ENCODE measurements around the gene RBM43. TPM values are rescaled to one million over a fixed set of nuclear protein-coding genes. Genes with fewer than 3 reads are reported as not detected.
"Not testable (repeated sequence)": the region's sequence is repeated elsewhere in the genome, so short reads cannot be mapped to it uniquely, and the experiment has no call there.

The RBM43 gene
- total RNA-seq = 1 to 10 TPM; 2.0 to 5.3 TPM

- ATAC-seq (ENCODE audit: insufficient number of reproducible peaks, low FRiP score, low read depth) (peak; percentile 86), DNase-seq (ENCODE audit: low spot score) (peak; percentile 66)
- no peaks in the 10 kb centered on the region for H3K27me3 ChIP-seq (replicated peaks; ENCODE audit: insufficient read depth)
- no peak for TF ChIP-seq CTCF (IDR thresholded peaks at IDR 0.05)
- H3K36me3 ChIP-seq = no peaks in the 10 kb centered on the region
- peaks cover 4 to 25% of the 10 kb centered on the region in 2 donors for H3K4me1 ChIP-seq (ENCODE audit: control insufficient read depth in 1 of 2, low read depth in 2 of 2)
- H3K9me3 ChIP-seq = no peaks in the 10 kb centered on the region
- H3K4me3 ChIP-seq = peak within 1 kb of the TSS; percentile 91
- peak within 1 kb of the TSS; percentile 91 to 92 for H3K27ac ChIP-seq
These were observed at the start of gene RBM43 for GRCh38 chr2:151261231-151261976. RBM43 (minus strand) TSS chr2:151261863; CDS start chr2:151261727, 136 bp downstream.

- not testable (repeated sequence) for H3K27ac ChIP-seq; ATAC-seq (ENCODE audit: insufficient number of reproducible peaks, low FRiP score, low read depth); H3K4me3 ChIP-seq; H3K36me3 ChIP-seq; H3K4me1 ChIP-seq (ENCODE audit: control insufficient read depth in 1 of 2, low read depth in 2 of 2); H3K27me3 ChIP-seq (replicated peaks; ENCODE audit: insufficient read depth); DNase-seq (ENCODE audit: low spot score); H3K9me3 ChIP-seq
These were observed 48.6 kb upstream of the RBM43 start for GRCh38 chr2:151310313-151310712.

- DNase-seq (ENCODE audit: low spot score) (no peak), ATAC-seq (ENCODE audit: insufficient number of reproducible peaks, low FRiP score, low read depth) (no peak)
- Histone ChIP-seq H3K27me3 (replicated peaks; ENCODE audit: insufficient read depth) (no peaks in the 10 kb centered on the region), H3K4me3 (no peak overlapping the region), H3K9me3 (no peaks in the 10 kb centered on the region), H3K27ac (no peak overlapping the region), H3K36me3 (no peaks in the 10 kb centered on the region), H3K4me1 (ENCODE audit: control insufficient read depth in 1 of 2, low read depth in 2 of 2) (no peaks in the 10 kb centered on the region)
- TF ChIP-seq CTCF (IDR thresholded peaks at IDR 0.05) = no peak
These were observed 45.0 kb upstream of the RBM43 start for GRCh38 chr2:151306621-151307020.

GRCh38 chr2:151305129-151305691 is 43.5 kb upstream of the RBM43 start:
- DNase-seq (ENCODE audit: low spot score) (no peak), ATAC-seq (ENCODE audit: insufficient number of reproducible peaks, low FRiP score, low read depth) (no peak)
- TF ChIP-seq CTCF (IDR thresholded peaks at IDR 0.05) = no peak
- H3K4me3 ChIP-seq = no peak overlapping the region
- no peaks in the 10 kb centered on the region for H3K4me1 ChIP-seq (ENCODE audit: control insufficient read depth in 1 of 2, low read depth in 2 of 2)
- H3K36me3 ChIP-seq = no peaks in the 10 kb centered on the region
- H3K9me3 ChIP-seq = no peaks in the 10 kb centered on the region
- H3K27ac ChIP-seq = no peak overlapping the region
- H3K27me3 ChIP-seq (replicated peaks; ENCODE audit: insufficient read depth) = no peaks in the 10 kb centered on the region

GRCh38 chr2:151302879-151303278 is 41.2 kb upstream of the RBM43 start:
- ATAC-seq (ENCODE audit: insufficient number of reproducible peaks, low FRiP score, low read depth) (no peak), DNase-seq (ENCODE audit: low spot score) (no peak)
- Histone ChIP-seq H3K27ac (no peak overlapping the region), H3K36me3 (no peaks in the 10 kb centered on the region), H3K4me3 (no peak overlapping the region), H3K9me3 (no peaks in the 10 kb centered on the region), H3K4me1 (ENCODE audit: control insufficient read depth in 1 of 2, low read depth in 2 of 2) (no peaks in the 10 kb centered on the region), H3K27me3 (replicated peaks; ENCODE audit: insufficient read depth) (no peaks in the 10 kb centered on the region)
- TF ChIP-seq CTCF (IDR thresholded peaks at IDR 0.05) = no peak

All from thoracic aorta (tissue), 2 donors.